HepG2 (cell line): ENCODE results near the gene NSF. TPM values are rescaled to one million over a fixed set of nuclear protein-coding genes. Genes with fewer than 3 reads are reported as not detected.
"Not testable (repeated sequence)": the region's sequence is repeated elsewhere in the genome, so short reads cannot be mapped to it uniquely, and the experiment has no call there.

Experiments
- ATAC-seq: fragments of 200-7000 bp; cut with Tn5 transposase; 3 replicates; pipeline ENCODE4 v1.9.1; 2020; ENCODE audit warnings: mild to moderate bottlenecking, moderate library complexity
- BruUV-seq: library from RNA; stranded (reverse); fragments of 400-500 nt; replicated peaks from 2 replicates; lab custom pipeline; 2021; lab: Mats Ljungman, UMichigan
- CTCF ChIA-PET: fragments of 300-600 bp; formaldehyde crosslinking; extraction: SDS; loops from one replicate; lab custom pipeline; 2021; ENCODE audit warnings: low total read pairs, inconsistent platforms, low intra/inter-chr PET ratio; lab: Yijun Ruan, JAX
- POLR2A ChIA-PET: fragments of 350-600 bp; sonication (Branson Sonifier 250); formaldehyde crosslinking; loops from one replicate; lab custom pipeline; 2020; ENCODE audit warnings: antibody characterized with exemption, inconsistent platforms; lab: Yijun Ruan, JAX
- DNase-seq: peaks from one replicate; pipeline ENCODE4 v3.0.0-alpha.2; 2015; ENCODE audit warnings: low spot score
- FAIRE-seq: peaks from 3 replicates; lab custom pipeline; 2011; peaks lifted over from hg19 to GRCh38; lab: Jason Lieb, UNC
- H2AFZ ChIP-seq: one replicate; pipeline ENCODE4 v1.6.1; 2011; ENCODE audit warnings: low read length, inconsistent platforms
- H3K27ac ChIP-seq: fragments of 300-600 bp; 3 replicates; pipeline ENCODE4 v1.8.0; 2011; ENCODE audit warnings: mixed run types, mild to moderate bottlenecking, mixed read lengths, low read length, inconsistent platforms; ENCODE audit not compliant: insufficient read depth; ENCODE audit errors: extremely low read length
- H3K27me3 ChIP-seq, 2 experiments: fragments of 200-600 bp in 1 of 2; 2 replicates in 1 of 2; 3 replicates in 1 of 2; pipeline versions ENCODE4 v1.6.0 to v1.8.0; 2011; ENCODE audit warnings: low read length in 2 of 2, mild to moderate bottlenecking in 2 of 2, moderate library complexity in 2 of 2, inconsistent platforms in 1 of 2; ENCODE audit not compliant: insufficient read depth in 2 of 2, control insufficient read depth in 1 of 2
- H3K36me3 ChIP-seq, 2 experiments: fragments of 200-600 bp in 1 of 2; replicated peaks in 1 of 2; 2 replicates in 1 of 2; 3 replicates in 1 of 2; pipeline versions ENCODE4 v1.5.1 to v1.8.0; 2011; ENCODE audit warnings: low read length in 2 of 2, inconsistent platforms in 1 of 2; ENCODE audit not compliant: insufficient read depth in 2 of 2, control insufficient read depth in 1 of 2
- H3K4me1 ChIP-seq: 2 replicates; pipeline ENCODE4 v1.5.1; 2012; ENCODE audit warnings: low read length, inconsistent platforms; ENCODE audit not compliant: insufficient read depth
- H3K4me2 ChIP-seq: 2 replicates; pipeline ENCODE4 v1.6.0; 2011; ENCODE audit warnings: low read depth, low read length, inconsistent platforms
- H3K4me3 ChIP-seq, 3 experiments: fragments of 200-600 bp in 1 of 3; sonication (generic), shearing (Covaris generic) in 1 of 3; replicated peaks in 1 of 3; 2 replicates each; pipeline ENCODE4 v1.5.1; 2011 to 2016; ENCODE audit warnings: low read length in 3 of 3, inconsistent platforms in 2 of 3, low read depth in 2 of 3, mild to moderate bottlenecking in 2 of 3, control low read depth in 1 of 3, mixed read lengths in 1 of 3; ENCODE audit not compliant: insufficient read depth in 1 of 3
- H3K79me2 ChIP-seq: one replicate; pipeline ENCODE4 v1.6.1; 2011; ENCODE audit warnings: low read length, inconsistent platforms; ENCODE audit not compliant: insufficient read depth
- H3K9ac ChIP-seq: 2 replicates; pipeline ENCODE4 v1.6.0; 2011; ENCODE audit warnings: mild to moderate bottlenecking, low read depth, low read length, inconsistent platforms; ENCODE audit not compliant: insufficient read depth
- H3K9me3 ChIP-seq: 2 replicates; pipeline ENCODE4 v1.5.1; 2012; ENCODE audit warnings: mild to moderate bottlenecking, low read length
- H4K20me1 ChIP-seq: 2 replicates; pipeline ENCODE4 v1.6.0; 2011; ENCODE audit warnings: inconsistent platforms, mild to moderate bottlenecking, low read length, moderate library complexity; ENCODE audit not compliant: insufficient read depth
- WGBS: methylation state at CpG from one replicate; pipeline ENCODE4 v1.1.6; 2017; ENCODE audit warnings: low lambda C conversion rate; 5-methylcytosine and 5-hydroxymethylcytosine counted together
- in situ Hi-C: cut with HindIII; loops from 2 replicates; pipeline ENCODE4 v1.10.0; 2017; ENCODE audit warnings: low pct_unique_long_range_greater_than_20kb; ENCODE audit not compliant: extremely low pct_ligation_motif_present
- intact Hi-C: fragments of 100-400 bp; cut with micrococcal nuclease; formaldehyde crosslinking; loops from one replicate; pipeline ENCODE4 v1.10.0; 2022; ENCODE audit not compliant: unreplicated experiment
- polyA plus RNA-seq, 8 experiments: library from polyadenylated mRNA; depleted of rRNA in 3 of 8; stranded (reverse) in 7 of 8; unstranded in 1 of 8; fragments of >200 nt; fragmentation: Illumina TruSeq in 4 of 8; extraction: Trizol in 4 of 8; gene quantifications; 2 replicates each; pipeline versions ENCODE4 v1.2.1 to v1.2.3, GENCODE V29; 2011 to 2016; ENCODE audit warnings: low read depth in 4 of 8, missing spikeins in 1 of 8, mixed read lengths in 1 of 8; ENCODE audit not compliant: insufficient read depth in 1 of 8
- total RNA-seq, 5 experiments: library from RNA; depleted of rRNA; stranded (reverse); fragments of >200 nt; fragmentation: Illumina TruSeq; extraction: Trizol; gene quantifications; 2 replicates each; pipeline ENCODE4 v1.2.3, GENCODE V29; 2016; ENCODE audit warnings: low read depth in 1 of 5

The NSF gene
- total and polyA plus RNA-seq, 2 of the 13 experiments (the other 11 are each of a cell fraction or from before 2014, with no cell fraction given): 21.9 to 37.8 TPM

- no CpG with 5 or more reads among the region's 2 CpGs for WGBS
- intact Hi-C loops, H3K9ac ChIP-seq, H3K4me1 ChIP-seq, H3K79me2 ChIP-seq, H3K9me3 ChIP-seq, CTCF ChIA-PET, BruUV-seq, H3K36me3 ChIP-seq, H3K4me3 ChIP-seq, H3K27me3 ChIP-seq, H3K27ac ChIP-seq, FAIRE-seq, POLR2A ChIA-PET, in situ Hi-C loops, H2AFZ ChIP-seq, ATAC-seq, H4K20me1 ChIP-seq, H3K4me2 ChIP-seq, DNase-seq: not testable (repeated sequence)
Measured at GRCh38 chr17:46672777-46673176, 82.3 kb downstream of the NSF start.

- FAIRE-seq, H4K20me1 ChIP-seq, H3K79me2 ChIP-seq, H3K27me3 ChIP-seq, H3K4me3 ChIP-seq, intact Hi-C loops, H3K4me2 ChIP-seq, DNase-seq, BruUV-seq, POLR2A ChIA-PET, H2AFZ ChIP-seq, H3K4me1 ChIP-seq, H3K9me3 ChIP-seq, H3K27ac ChIP-seq, in situ Hi-C loops, H3K9ac ChIP-seq, CTCF ChIA-PET, H3K36me3 ChIP-seq, ATAC-seq: not testable (repeated sequence)
Measured at GRCh38 chr17:46677819-46678218, 87.3 kb downstream of the NSF start.

- in situ Hi-C loops, FAIRE-seq, BruUV-seq: not testable (repeated sequence)
Measured at GRCh38 chr17:46683653-46684052, 93.2 kb downstream of the NSF start.

GRCh38 chr17:46685284-46685683 lies 94.8 kb downstream of the NSF start:
- WGBS: 90% methylated on average over 4 of the region's 4 CpGs
- H4K20me1 ChIP-seq, POLR2A ChIA-PET, DNase-seq, H3K27me3 ChIP-seq, FAIRE-seq, H3K79me2 ChIP-seq, H3K4me2 ChIP-seq, CTCF ChIA-PET, H3K9me3 ChIP-seq, BruUV-seq, ATAC-seq, H2AFZ ChIP-seq, H3K36me3 ChIP-seq, H3K4me3 ChIP-seq, H3K4me1 ChIP-seq, H3K27ac ChIP-seq, in situ Hi-C loops, intact Hi-C loops, H3K9ac ChIP-seq: not testable (repeated sequence)

More at GRCh38 chr17:46683653-46684052, 93.2 kb downstream of the NSF start:
- H3K9me3 ChIP-seq, H3K4me2 ChIP-seq, POLR2A ChIA-PET, H4K20me1 ChIP-seq, H3K9ac ChIP-seq, H2AFZ ChIP-seq, H3K27ac ChIP-seq, ATAC-seq, CTCF ChIA-PET, H3K27me3 ChIP-seq, H3K79me2 ChIP-seq, H3K36me3 ChIP-seq, intact Hi-C loops, DNase-seq, H3K4me3 ChIP-seq, H3K4me1 ChIP-seq: not testable (repeated sequence)
- WGBS: no CpG with 5 or more reads among the region's 2 CpGs
